HG03064 (cell line): ENCODE measurements around the gene PCDH19.

ENCODE experiments used
- ATAC-seq: cut with Tn5 transposase; IDR thresholded peaks from one replicate; pipeline ENCODE4 v1.9.1; 2021; ENCODE audit warnings: low read depth; ENCODE audit not compliant: unreplicated experiment

The PCDH19 gene

GRCh38 chrX:100407147-100407783, 2.8 kb downstream of the PCDH19 start:
- ATAC-seq, result no peak

- no peak for ATAC-seq
Observed at GRCh38 chrX:100405424-100405823, 4.6 kb downstream of the PCDH19 start.

- ATAC-seq, result no peak
Observed at GRCh38 chrX:100404851-100405250, 5.2 kb downstream of the PCDH19 start.

GRCh38 chrX:100395781-100396180, 14.3 kb downstream of the PCDH19 start:
- no peak for ATAC-seq

- no peak for ATAC-seq
Observed at GRCh38 chrX:100381619-100382018, 28.5 kb downstream of the PCDH19 start.

- ATAC-seq, result no peak
Observed at GRCh38 chrX:100379388-100379986, 30.6 kb downstream of the PCDH19 start.

GRCh38 chrX:100377826-100378225, 32.2 kb downstream of the PCDH19 start:
- ATAC-seq, result no peak

GRCh38 chrX:100376576-100376975, 33.5 kb downstream of the PCDH19 start:
- no peak for ATAC-seq

- no peak for ATAC-seq
Observed at GRCh38 chrX:100373673-100374072, 36.4 kb downstream of the PCDH19 start.

- ATAC-seq, result no peak
Observed at GRCh38 chrX:100368167-100368566, 41.9 kb downstream of the PCDH19 start.

- no peak for ATAC-seq
Observed at GRCh38 chrX:100363896-100364295, 46.2 kb downstream of the PCDH19 start.

GRCh38 chrX:100358766-100359165, 51.3 kb downstream of the PCDH19 start:
- no peak for ATAC-seq

GRCh38 chrX:100356351-100356896, 53.6 kb downstream of the PCDH19 start:
- no peak for ATAC-seq

- no peak for ATAC-seq
Observed at GRCh38 chrX:100355680-100356079, 54.4 kb downstream of the PCDH19 start.

GRCh38 chrX:100353326-100353725, 56.7 kb downstream of the PCDH19 start:
- no peak for ATAC-seq

- ATAC-seq, result no peak
Observed at GRCh38 chrX:100350704-100351489, 59.2 kb downstream of the PCDH19 start.

GRCh38 chrX:100349391-100349790, 60.7 kb downstream of the PCDH19 start:
- no peak for ATAC-seq

GRCh38 chrX:100341142-100341510, 68.9 kb downstream of the PCDH19 start:
- no peak for ATAC-seq

- no peak for ATAC-seq
Observed at GRCh38 chrX:100340491-100341141, 69.5 kb downstream of the PCDH19 start.

- ATAC-seq, result no peak
Observed at GRCh38 chrX:100328351-100328750, 81.7 kb downstream of the PCDH19 start.

- ATAC-seq, result no peak
Observed at GRCh38 chrX:100319716-100320115, 90.4 kb downstream of the PCDH19 start.
